ENCODE data around the gene STS.

The STS gene

DNA sequence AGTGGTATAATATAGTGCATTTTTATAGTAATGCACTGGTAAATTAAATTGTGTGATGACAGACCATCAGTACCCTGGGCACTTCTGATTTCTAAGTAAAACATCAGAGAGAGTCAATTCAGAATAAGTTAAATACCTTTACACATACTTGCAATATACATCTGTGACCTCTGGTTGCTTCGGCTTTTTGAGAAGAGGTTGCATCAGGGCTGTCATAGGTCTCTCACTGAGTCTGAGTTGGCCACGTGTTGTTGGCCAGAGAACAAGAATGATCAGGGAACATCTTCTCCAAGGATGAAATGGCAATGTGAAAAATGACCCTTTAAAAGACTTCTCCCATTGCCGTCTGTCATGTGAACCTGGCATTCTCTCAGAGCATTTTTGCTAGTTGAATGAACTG is 37.3 kb downstream of the STS start:
- no peak for DNase-seq

DNA sequence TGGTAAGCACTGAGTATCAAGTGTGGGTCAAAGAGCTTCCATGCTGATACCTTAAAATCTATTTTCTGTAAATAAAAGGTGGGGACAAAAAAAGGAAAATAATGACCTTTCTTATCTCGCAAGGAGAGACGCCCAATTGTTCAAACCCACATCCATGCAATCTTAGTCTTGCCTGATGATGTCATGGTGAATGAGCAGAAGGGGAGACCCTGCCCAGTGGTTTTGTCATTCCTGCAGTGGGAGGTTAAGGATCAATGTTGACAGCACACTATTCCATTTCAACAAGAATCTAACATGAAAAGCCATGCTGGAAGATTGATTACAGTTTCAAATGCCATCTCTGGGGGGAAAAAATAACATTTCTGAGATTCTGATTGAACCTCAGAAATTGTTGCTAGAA is 41.2 kb downstream of the STS start:
- no peak for DNase-seq

DNA sequence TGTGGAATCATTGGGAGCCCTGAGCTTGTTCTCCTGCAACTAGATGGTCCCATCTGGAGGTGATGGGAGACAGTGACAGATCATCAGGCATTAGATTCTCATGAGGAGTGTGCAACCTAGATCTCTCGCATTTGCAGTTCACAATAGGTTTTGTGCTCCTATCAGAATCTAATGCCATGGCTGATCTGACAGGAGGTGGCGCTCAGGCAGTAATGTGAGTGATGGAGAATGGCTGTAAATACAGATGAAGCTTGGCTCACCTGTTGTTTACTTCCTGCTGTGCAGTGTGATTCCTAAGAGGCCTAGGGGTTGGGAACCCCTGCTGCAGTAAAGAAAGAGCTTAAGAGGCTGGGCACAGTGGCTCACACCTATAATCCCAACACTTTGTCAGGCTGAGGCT is 42.6 kb downstream of the STS start:
- DNase-seq = no peak

DNA sequence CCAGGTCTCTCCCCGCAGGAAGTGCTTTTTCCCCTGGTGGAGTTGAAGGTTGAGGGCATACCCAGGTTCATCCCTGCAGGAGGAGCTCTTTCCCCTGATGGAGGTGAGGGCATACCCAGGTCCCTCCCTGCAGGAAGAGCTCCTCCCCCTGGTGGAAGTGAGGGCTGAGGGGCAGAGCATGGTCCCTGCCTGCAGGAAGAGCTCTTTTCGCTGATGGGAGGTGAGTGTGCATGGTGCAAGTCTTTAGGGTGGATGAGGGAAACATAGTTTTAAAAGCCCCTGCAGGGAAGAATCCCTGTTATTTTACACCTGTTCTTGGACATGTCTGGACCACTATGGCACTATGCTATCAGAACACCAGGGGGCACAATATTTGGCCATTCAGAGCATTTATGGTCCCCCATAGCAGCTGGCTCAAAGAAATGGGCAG is 44.2 kb downstream of the STS start:
- no peak for DNase-seq

DNA sequence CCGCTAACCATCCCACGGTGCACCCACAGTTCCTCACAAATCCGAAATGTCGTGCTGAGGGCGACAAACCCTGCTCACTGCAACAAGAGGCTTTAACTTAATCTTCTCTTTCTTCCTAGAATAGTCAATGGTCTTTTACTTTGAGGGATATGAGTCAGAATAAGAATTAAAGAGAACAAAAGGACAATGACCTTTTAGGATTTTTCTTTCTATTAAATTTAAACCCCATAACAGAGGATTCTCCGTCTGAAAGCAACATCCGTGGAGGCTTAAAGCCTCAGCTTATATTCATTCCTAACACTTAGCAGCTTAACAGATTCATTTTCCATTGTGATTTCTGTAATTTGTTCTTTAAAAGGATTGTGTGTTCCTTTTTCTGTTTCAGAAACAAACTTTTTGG is 45.4 kb downstream of the STS start:
- DNase-seq = no peak

DNA sequence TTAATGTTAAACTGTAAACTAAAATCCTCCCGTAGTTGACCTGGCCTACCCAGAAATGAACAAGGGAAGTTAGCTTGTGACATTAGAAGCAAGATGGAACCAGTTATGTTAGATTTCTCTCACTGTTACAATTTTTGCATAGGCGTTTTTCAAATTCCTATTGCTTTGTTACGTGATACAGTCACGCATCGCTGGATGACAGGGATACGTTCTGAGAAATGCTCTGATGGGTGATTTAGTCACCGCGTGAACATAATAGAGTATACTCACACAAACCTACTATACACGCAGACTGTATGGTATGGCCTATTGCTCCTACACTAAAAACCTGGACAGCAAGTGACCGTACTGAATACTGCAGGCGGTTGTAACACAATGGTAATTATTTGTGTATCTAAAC is 47.1 kb downstream of the STS start:
- DNase-seq = no peak

Data from NCI-H1417 treated with DMSO at 0.1 percent for 48 hours (cell line).